Subcutaneous adipose tissue (tissue), 4 donors: ENCODE measurements around the gene TRPC4. TPM values are rescaled to one million over a fixed set of nuclear protein-coding genes. Genes with fewer than 3 reads are reported as not detected.

Experiments
- total RNA-seq, 4 donors: library from RNA; depleted of rRNA; stranded (reverse); fragments of >200 nt; gene quantifications; one replicate each; pipeline ENCODE4 v1.1.0, GENCODE V29; 2016
- TF ChIP-seq, protein P1 (sequence below): fragments of 450-650 bp; IDR thresholded peaks from one replicate; pipeline ENCODE4 v1.5.1; 2016; ENCODE audit warnings: low read depth, mild to moderate bottlenecking, control low read depth, antibody characterized with exemption, moderate library complexity

The TRPC4 gene
- total RNA-seq, 4 donors from 2014 or later, result 0.17 to 0.82 (median 0.42) TPM

DNA sequence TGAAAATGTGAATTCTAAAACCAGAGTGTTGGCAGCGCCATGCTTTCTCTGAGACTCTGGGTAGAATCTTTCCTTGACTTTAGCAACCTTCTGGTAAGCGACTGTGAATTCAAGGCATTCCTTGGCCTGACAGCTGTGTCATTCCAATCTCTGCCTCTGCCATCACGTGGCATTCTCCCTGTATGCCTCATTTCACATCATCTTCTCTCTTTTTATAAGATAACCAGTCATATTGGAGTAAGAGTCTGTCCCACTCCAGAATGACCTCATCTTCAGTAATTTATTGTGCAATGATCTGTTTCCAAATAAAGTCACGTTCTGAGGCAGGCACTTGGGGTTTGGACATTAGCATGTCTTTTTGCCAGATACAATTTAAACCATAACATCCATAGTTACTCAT, 167.6 kb downstream of the TRPC4 start:
- TF ChIP-seq, protein P1, sequence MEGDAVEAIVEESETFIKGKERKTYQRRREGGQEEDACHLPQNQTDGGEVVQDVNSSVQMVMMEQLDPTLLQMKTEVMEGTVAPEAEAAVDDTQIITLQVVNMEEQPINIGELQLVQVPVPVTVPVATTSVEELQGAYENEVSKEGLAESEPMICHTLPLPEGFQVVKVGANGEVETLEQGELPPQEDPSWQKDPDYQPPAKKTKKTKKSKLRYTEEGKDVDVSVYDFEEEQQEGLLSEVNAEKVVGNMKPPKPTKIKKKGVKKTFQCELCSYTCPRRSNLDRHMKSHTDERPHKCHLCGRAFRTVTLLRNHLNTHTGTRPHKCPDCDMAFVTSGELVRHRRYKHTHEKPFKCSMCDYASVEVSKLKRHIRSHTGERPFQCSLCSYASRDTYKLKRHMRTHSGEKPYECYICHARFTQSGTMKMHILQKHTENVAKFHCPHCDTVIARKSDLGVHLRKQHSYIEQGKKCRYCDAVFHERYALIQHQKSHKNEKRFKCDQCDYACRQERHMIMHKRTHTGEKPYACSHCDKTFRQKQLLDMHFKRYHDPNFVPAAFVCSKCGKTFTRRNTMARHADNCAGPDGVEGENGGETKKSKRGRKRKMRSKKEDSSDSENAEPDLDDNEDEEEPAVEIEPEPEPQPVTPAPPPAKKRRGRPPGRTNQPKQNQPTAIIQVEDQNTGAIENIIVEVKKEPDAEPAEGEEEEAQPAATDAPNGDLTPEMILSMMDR, result no peak

DNA sequence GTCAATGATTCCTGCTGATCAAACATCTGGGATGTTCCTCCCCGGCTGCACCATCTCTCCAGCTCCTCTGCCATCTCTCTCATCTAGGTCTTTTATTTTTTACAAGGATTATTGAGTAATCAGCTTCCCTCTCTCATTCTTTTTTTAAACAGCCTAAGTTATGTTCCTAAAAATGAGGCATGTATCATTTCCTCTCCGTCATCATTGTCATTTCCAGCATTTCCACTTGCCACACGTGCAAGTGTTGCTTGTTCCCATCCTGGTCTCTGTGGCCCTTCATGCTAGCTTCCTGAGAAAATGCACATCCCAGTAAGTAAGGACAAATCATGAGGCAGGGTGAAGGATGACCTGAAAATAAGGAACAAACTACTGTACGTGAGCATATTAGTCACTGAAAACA, 168.3 kb downstream of the TRPC4 start:
- TF ChIP-seq, protein P1, result no peak

DNA sequence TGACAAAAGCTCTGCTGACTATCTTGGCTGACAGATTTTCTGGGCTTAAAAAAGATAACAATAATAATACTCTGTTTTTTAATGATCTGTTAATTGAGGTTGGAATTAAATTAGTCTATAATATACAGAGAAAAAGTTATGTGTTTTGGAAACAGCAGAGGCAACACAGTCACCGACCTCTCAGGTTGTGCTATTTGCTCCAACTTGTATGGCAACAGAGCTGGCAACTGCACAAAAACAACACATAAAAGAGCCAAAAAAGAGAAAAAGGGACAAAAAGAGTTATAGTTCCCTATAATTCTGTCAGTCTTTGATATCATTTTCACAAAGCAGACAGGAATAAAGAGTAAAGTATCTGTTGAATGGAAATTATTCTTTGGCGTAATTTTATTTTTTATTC, 168.7 kb downstream of the TRPC4 start:
- TF ChIP-seq, protein P1, result no peak

DNA sequence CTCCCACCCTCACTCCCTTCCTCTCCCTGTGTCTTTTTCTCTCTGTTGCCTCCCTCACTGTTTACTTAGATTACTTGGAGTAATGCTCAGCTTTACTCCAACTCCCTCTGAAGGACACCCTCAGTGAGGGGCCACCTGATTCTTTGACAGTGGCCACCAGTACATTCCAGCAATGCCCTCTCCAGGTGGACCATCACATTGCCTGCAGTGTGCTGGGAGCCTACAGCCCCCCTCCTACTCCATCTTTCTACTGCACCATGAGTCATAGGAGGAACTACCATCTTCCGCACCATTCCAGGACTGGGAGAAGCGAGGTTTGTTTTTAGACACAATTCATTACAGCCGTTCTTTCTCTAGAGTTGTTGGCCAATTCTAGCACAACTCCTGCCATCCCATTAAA, 174.4 kb downstream of the TRPC4 start:
- TF ChIP-seq, protein P1, result no peak

DNA sequence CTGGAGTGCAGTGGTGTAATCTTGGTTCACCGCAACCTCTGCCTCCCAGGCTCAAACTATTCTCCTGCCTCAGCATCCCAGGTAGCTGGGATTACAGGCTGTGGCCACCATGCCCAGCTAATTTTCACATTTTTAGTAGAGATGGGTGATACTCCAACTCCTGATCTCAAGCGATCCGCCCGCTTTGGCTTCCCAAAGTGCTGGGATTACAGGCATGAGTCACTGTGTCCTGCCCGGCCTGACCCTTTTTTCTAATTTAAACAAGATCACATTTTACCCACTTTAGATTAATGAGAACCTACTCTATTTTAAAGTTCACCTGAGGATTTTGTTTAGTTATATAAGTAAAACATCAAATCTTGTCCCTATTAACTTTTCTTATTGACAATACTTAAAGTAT, 179.2 kb downstream of the TRPC4 start:
- TF ChIP-seq, protein P1, result no peak

DNA sequence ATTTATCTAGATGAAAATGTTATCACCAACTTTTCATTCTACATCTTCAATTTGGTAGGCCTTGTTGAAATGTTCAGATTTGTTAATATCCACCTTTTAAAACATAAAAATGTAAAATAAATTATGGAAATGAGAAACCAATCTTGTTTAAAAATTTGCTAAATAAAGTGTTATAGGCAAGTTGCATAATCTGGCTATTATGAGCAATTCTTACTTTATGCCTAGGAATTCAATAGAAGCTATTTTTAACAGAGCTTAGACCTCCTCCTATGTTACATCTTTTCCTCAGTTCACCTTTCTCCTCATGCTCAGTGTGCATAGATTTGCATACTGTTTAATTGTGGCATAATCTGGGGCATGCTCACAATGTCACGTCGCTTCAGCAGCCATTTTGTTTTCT, 183.1 kb downstream of the TRPC4 start:
- TF ChIP-seq, protein P1, result no peak

DNA sequence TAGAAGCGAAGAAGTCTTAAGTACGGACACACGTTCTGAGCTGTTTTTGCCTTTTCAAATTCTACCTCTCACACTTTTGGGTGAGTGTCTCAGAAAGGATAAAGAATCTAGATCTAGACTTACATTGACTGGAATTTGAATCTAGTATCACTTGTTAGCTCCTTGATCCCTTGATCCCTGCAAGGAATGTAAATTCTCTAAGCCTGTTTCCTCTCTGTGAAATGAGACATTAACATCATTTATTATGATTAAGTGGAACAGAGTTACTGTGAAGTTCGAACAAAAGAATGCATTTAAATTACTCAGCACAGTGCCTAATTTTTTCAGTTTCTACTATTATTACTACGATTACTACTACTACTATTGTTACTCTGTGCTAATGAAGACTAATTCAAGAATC, 184.4 kb downstream of the TRPC4 start:
- TF ChIP-seq, protein P1, result no peak
